ENCODE data around the gene FBXO33.

DNA sequence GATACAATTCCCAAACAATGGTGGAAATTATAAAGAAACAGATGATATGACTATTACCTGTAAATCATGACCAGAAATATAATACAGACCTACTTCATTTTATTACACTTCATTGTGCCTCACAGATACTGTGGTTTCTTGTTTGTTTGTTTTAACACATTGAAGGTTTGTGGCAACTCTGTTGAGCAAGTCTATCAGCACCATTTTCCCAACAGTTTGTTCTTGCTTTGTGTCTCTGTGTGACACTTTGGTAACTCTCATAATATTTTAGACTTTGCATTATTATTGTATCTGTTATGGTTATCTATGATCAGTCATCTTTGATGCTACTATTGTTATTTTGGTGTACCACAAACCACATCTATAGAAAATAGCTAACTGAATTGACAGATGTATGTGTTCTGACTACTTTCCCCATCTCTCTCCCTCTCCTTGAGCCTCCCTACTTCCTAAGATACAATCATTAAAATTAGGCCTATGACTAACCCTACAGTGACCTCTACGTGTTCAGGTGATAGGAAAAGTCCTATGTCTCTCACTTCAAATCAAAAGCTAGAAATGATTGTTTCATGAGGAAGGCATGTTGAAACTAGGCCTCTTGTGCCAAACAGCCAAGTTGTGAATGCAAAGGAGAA is 49.1 kb downstream of the FBXO33 start:
- TF ChIP-seq, protein P1, sequence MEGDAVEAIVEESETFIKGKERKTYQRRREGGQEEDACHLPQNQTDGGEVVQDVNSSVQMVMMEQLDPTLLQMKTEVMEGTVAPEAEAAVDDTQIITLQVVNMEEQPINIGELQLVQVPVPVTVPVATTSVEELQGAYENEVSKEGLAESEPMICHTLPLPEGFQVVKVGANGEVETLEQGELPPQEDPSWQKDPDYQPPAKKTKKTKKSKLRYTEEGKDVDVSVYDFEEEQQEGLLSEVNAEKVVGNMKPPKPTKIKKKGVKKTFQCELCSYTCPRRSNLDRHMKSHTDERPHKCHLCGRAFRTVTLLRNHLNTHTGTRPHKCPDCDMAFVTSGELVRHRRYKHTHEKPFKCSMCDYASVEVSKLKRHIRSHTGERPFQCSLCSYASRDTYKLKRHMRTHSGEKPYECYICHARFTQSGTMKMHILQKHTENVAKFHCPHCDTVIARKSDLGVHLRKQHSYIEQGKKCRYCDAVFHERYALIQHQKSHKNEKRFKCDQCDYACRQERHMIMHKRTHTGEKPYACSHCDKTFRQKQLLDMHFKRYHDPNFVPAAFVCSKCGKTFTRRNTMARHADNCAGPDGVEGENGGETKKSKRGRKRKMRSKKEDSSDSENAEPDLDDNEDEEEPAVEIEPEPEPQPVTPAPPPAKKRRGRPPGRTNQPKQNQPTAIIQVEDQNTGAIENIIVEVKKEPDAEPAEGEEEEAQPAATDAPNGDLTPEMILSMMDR (IDR thresholded peaks at IDR 0.05), result no peak
- no peak for TF ChIP-seq POLR2A (IDR thresholded peaks at IDR 0.05)
